Fibroblast of skin of left biceps (primary cell): ENCODE results near the gene TUG1.
A peak's percentile ranks its signal among the peaks of the same experiment; 100 is the strongest.

Experiments used
- DNase-seq, 2 experiments: peaks; one replicate each; pipeline ENCODE4 v3.0.0-alpha.2; 2013; ENCODE audit warnings: low read depth in 2 of 2

Gene TUG1

GRCh38 chr22:30947816-30948454 lies 21.1 kb upstream of the TUG1 start:
- peak; percentile 18 to 19 for DNase-seq

GRCh38 chr22:30948930-30949342 lies 20.1 kb upstream of the TUG1 start:
- peak; percentile 4 to 8 for DNase-seq

GRCh38 chr22:30949934-30950660 lies 19.0 kb upstream of the TUG1 start:
- DNase-seq: no peak

- DNase-seq: no peak
Observed at GRCh38 chr22:30953206-30953605, 15.9 kb upstream of the TUG1 start.

DNA sequence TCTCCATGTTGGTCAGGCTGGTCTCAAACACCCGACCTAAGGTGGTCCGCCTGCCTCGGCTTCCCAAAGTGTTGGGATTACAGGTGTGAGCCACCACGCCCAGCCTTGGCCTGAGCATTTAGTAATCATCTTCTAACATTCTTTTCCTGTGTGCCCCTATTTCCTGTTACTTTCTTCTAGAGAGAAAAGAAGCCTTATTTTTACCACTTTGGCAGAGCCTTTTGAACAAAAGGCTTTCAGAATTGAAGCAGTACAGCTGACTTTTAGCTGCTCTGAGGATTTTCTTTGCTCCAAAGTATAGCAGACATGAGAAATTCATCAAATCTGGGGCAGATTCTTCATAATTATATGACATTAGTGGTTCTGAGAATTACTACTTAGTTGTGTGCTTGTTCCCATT lies 13.9 kb upstream of the TUG1 start:
- DNase-seq: no peak

DNA sequence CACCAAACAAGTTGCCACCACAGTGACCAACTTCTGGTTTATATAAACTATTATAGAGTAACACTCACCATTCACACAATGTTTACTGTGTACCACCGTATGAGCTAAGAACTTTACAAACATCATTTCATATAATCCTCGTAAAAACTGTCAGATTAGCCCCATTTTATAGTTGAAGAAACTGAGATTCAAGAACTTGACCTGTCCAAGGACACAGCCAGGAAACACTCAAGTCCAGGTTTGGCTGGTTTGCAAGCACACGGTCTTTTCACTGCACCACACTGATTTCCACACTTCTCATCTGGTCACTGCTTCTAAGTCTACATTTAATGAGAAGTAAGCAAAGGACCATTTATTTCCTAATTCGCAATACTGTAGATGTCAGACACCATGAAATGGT lies 4.2 kb upstream of the TUG1 start:
- no peak for DNase-seq

DNA sequence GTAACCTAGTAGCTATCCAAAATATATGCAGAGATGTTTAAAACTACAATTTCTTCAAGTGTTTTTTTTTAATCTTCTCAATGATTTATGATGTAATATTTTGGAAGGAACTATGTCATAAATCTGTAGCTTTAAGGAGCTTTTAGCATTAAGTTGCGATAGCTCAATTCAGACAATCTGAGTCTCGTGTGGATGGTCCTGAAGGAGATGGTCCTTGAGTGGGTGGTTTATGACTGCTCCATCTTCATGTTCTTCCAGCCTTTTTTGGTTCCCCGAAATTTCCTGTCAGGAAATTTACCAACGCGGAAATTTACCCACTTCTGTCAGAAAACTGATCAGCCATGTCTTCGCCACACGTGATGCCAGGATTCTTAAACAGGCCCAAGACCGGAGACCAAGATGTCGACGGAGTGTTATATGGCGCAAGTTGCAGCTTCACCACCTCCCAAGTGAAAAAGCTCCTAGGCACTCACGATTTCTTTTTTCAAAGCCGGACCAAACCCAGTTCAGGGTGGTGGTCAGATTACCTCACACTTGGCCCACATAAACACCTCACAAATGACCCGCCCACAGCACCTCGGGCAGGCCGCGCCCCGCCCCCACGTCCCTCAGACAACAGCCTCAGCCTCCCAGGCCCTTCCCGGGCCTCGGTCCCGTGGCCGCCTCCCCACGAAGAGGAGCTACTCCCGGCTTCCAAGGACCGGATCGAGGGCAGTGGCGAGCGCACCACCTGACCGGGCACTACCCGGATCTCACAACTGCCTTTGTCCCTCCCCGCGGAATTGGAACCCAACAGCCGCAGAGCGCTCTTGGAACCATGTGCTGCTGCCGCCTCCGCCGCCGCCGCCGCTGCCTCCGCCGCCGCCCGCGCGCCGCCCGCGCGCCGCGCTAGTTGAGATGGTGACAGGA lies 796 bp upstream of the TUG1 start, which contains the start of gene MORC2:
MORC2 (minus strand) TSS at position 760 of the 909 bp plus-strand sequence. CDS start 885 bp downstream, outside the sequence.
- DNase-seq: peak in 1 of 2 experiments; percentile 1

DNA sequence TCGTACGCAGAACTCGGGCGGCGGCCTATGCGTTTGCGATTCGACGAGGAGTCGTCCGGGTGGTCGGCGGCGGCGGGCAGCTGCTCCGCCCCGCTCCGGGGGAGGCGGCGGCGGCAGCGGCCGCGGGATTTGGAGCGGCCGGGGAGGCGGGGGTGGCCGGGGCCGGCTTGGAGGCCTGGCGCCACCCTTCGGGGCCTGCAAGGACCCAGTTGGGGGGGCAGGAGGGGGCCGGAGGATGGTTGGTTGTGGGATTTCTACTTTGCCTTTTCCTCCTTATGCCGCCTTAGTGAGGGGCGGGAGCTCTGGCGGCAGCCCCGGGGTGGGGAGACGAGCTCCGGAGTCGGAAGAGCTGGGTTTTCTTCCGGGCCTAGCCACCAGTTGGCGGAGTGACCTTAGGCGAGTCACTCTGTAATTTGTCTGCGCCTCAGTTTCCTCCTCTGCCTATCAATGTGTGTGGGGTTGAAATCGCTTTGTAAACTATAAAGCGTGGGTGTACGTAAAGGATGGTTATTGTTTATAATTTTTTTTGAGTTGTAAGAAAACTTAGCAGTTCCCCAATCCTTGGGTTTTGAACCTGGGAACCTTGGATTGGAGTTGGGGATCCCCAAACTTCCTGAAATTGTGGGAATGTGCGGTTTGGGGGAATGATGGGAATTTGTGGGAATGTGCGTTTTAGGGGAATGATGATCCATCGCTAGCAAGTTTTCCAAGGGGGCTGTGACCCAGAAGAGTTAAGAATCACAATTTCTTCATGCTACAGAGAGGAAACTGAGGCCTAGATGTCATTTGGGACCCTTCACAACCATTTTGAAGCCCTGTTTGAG lies 679 bp downstream of the TUG1 start:
- peak in 1 of 2 experiments; percentile 3 for DNase-seq

DNA sequence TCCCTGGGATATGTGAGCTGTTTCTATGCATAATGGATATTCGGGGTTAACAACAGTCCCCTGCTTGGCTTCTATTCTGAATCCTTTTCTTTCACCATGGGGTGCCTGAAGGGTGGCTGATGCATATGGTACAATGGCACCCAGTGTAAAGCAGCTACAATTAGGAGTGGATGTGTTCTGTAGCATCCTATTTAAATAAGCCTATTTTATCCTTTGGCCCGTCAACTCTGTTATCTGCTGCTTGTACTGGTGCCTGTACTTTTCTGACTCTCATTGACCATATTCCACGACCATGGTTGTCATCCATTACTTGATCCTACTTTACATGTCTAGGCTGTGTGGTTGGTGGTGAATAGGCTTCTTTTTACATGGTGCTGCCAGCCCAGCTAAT lies 1.3 kb downstream of the TUG1 start:
- no peak for DNase-seq

DNA sequence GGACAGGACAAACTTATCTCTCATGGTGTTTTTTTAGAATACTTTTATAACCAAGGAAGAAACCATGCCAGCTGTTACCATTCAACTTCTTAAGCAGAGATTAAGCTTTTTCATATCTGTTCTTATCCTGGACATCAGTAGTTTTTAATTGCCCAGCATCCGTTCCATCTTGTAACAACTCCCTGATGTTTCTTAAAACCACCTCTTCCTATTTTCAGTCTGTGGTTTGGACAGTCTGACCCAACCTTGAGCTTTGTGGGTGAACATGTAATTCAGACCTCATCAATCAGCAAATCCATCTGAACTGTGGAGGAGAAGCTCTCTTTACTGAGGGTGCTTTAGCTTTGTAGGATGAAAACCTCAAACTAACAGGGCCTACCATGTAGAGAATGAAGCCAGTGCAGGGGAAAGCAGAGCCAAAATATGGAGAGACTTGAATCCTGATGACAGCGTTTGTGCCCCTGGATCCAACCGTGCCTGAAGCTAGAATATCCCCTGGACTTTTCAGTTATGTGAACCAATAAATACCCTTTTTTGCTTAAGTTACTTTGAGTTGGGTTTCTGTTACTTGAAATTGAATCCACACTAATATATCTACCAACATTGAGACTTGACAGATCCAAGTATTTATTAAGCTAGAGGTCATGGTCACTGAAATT lies 9.4 kb downstream of the TUG1 start:
- DNase-seq: no peak

- DNase-seq: no peak
Observed at GRCh38 chr22:30979932-30980331, 10.9 kb downstream of the TUG1 start.

DNA sequence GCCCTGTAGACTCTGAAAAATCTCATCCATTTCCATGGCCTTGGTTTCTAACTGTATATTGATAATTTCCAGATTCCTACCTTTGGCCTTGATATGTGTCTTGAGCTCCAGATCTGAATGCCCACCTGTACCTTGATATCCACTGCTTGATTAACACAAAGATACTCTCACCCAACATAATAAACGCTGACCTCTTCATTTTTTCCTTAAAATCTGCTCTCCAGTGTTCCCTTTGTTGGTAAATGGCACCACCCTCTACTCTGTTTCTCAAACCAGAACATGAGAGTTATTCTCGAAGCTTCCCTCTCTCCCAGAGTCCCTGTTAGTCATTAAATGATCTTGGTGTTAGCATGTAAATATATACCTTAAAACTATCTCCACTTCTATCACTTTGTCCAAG lies 13.4 kb downstream of the TUG1 start:
- no peak for DNase-seq

GRCh38 chr22:30984317-30984716 lies 15.3 kb downstream of the TUG1 start:
- no peak for DNase-seq

DNA sequence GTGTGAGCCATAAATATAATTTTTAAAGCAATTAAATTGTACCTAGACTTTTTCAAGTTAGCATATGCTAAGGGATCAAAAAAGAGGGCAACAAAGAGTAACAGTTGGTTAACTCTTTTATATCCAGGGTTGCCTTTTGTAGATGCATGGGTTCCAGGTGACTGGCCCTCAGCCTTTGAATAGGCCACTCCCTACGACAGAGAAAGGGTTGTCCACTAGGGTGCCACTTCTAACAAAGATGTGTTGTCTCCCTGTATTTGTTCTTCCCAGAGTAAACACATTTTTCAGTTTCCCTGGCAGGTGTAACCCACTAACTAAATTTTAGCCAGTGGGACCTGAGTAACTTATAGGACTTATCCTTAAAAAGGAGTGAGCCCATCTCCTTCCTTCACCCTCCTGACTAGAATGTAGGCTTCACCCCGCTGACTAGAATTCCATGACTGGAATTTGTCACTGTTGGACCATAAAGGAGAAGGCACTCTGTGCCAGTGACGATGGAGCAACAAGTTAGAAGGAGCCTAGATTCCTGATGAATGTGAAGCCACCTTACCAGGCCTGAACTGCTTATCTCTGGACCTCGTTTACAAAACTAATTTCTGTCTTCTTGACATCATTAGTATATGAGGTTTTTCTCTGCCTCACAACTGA lies 16.6 kb downstream of the TUG1 start:
- DNase-seq: no peak

DNA sequence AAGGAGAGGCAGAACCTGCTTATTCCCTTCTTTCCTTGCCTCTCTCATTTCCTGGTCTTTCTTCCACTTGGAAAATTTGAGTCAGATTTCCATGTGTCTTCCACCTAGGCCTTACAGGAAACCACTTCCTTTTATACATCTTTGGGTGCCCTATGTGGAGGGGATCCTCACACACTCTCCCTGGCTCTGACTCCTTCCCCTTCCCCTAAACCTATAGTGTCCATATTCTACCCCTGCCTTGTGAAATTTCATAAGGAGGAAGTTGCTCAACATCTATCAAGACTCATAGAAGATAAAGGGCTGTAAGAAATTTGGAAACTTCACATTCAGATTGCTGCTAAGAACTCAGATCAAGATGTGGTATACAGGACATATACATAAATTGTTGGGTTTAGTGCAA lies 20.4 kb downstream of the TUG1 start:
- DNase-seq: no peak

DNA sequence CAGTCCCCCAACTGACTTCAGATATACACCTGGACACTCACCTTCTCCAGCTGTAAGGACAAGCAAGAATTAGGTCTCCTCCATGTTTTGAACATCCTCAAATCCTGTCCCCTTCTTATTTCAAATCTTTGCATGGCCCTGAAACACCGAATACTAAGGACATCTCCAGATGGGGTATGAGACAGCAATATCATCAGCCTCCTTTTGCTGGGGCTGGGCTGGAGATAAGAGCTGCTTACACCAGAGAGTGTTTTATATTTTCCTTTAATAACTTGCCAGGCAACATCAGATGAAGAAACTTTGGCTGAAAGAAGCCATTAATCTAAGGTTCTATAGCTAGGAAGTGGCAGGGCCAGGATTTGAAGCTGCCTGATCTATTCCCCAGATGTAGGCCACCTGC lies 21.6 kb downstream of the TUG1 start:
- DNase-seq: no peak

DNA sequence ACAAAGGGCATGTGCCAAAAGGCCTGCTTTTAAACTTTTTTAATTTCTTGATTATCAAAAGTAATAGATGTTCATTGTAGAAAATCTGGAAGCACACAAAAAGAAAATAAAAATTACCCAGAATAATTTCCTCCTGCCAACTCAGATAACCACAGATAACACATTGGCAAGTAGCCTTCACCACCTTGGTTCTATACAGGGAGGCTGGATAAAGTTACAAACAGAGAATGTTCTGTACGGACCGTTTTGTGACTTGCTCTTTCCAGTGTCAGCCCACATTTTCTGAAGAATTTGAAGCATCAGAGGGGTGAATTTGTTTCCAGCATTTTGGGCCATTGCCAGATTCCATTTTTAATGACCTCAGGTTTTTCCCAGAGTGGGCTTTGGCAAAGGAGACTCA lies 23.5 kb downstream of the TUG1 start:
- DNase-seq: no peak

DNA sequence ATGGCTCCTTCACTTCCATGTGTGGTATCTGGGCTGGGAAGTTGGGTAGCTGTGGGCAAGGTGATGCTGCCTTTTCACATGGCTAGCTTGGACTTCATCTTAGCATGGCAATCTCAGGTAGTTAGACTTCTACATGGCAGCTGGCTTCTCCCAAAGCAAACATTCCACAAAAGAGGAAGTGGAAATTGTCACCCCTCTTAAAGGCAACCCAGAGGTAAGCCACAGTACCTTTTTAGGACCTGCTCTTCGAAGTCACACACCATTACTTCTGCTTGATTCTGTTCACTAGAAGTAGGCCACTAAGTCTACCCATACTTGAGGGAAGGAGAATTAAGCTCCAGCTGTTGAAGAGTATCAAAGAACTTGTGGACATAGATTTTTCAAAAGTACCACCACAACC lies 25.9 kb downstream of the TUG1 start:
- DNase-seq: no peak

DNA sequence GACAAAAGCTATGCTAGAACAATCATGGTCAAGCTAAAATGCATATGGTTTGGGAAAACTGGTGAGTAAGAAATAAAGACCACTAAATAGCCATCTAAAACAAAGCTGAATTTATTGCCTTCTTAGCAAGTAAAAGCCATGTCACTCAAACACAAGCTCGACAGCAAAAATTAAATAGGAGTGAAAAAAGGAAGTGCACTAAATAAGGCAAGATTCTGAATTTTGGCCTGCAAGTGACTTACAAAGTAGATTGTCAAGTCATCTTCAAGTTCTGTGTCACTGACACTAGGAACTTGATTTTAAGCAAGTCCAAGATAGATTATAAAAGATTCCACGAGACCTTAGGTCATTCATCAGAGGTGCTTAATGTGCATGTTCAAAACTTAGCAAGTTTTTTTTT lies 27.4 kb downstream of the TUG1 start:
- DNase-seq: no peak

DNA sequence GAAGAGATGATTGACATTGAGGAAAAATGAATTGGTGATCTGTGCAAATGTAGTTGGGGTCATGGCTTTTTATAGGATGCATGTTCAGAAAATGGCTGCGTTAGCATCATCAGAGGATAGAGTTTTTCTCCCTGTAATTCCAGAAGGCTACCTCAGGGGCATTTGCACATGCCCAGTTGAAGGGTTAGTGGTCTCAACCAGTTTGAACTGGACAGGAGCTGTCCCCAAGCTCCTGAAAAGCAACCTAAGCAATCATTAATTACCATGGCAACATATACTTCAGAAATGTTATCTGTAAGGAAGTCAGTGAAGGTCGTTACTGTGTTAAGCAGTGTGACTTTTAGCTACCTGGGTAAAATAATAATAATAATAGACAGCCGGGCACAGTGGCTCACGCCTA lies 29.3 kb downstream of the TUG1 start:
- no peak for DNase-seq
